ENCODE measurements around the gene CSMD2. TPM values are rescaled to one million over a fixed set of nuclear protein-coding genes. Genes with fewer than 3 reads are reported as not detected.

Gene CSMD2
- total and polyA plus RNA-seq, 2 of the 4 experiments (the other 2 are of a cell fraction) = under 0.01 to 0.36 TPM

DNA sequence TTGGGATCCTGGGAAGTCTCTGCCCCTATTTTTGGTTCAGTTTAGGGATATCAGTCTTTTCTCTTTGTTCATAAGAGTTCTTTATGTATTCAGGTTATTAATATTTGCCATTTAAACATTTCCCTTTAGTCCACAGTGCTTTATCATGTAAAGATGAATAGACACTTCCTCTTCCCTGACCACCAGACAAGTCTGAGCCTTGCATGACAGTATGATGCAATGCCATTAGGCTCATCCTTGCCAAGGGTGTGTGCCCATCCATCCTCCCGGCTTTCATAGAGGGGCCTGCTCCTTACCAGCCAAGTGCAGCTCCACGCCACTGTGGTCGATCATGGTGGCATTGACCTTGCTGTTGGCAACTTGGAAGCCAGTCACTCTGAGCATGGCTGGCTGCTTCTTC lies 640.4 kb downstream of the CSMD2 start:
- Histone ChIP-seq H2BK5ac (ENCODE audit: low read depth, low read length, poor library complexity, severe bottlenecking) (no peak overlapping the region), H2BK15ac (ENCODE audit: low read depth, low read length) (no peak overlapping the region), H3K9me1 (ENCODE audit: insufficient read depth, low read length) (no peaks in the 10 kb centered on the region), H2BK20ac (ENCODE audit: low read depth, low read length) (no peak overlapping the region), H2AFZ (replicated peaks; ENCODE audit: low read length, poor library complexity) (no peak overlapping the region), H3K36me3 (ENCODE audit: control insufficient read depth, insufficient read depth, low read length) (no peaks in the 10 kb centered on the region), H3K4me2 (ENCODE audit: low read depth, low read length) (no peak overlapping the region), H3K27me3 (ENCODE audit: control insufficient read depth, insufficient read depth, low read length) (peaks cover 5% of the 10 kb centered on the region; the same call in 1 of the 2 replicates), H3K4me1 (ENCODE audit: control insufficient read depth, insufficient read depth, low read length) (no peaks in the 10 kb centered on the region), H3K9ac (ENCODE audit: low read depth, low read length) (no peak overlapping the region), H4K20me1 (ENCODE audit: insufficient read depth, low read length) (no peaks in the 10 kb centered on the region), H2AK9ac (replicated peaks; ENCODE audit: low read depth, low read length, poor library complexity) (no peak overlapping the region), H3K18ac (ENCODE audit: low read depth, low read length) (no peak overlapping the region), H3K4ac (ENCODE audit: low read depth, low read length) (no peak overlapping the region), H3K4me3 (ENCODE audit: insufficient read depth, low read depth, low read length) (no peak overlapping the region), H3K9me3 (ENCODE audit: control insufficient read depth, insufficient read depth, low read length) (no peaks in the 10 kb centered on the region), H3K27ac (ENCODE audit: insufficient read depth, low read length) (no peak overlapping the region), H4K91ac (ENCODE audit: insufficient read depth, low read depth, low read length) (no peak overlapping the region), H3K23ac (ENCODE audit: low read depth, low read length) (no peak overlapping the region), H2BK120ac (ENCODE audit: low read depth, low read length) (no peak overlapping the region), H3K79me1 (ENCODE audit: low read depth in 1 of 2, low read length in 2 of 2) (no peaks in the 10 kb centered on the region), H3K56ac (ENCODE audit: extremely low read depth, insufficient read depth, low read length) (no peak overlapping the region), H4K5ac (ENCODE audit: low read depth, low read length) (no peak overlapping the region), H4K8ac (ENCODE audit: low read depth in 2 of 2, low read length in 2 of 2) (no peak overlapping the region), H3K14ac (replicated peaks; ENCODE audit: low read depth, low read length) (no peak overlapping the region), H2AK5ac (ENCODE audit: low read depth, low read length) (no peak overlapping the region)
- ChIA-PET CTCF (no interaction called here), POLR2A (ENCODE audit: unreplicated experiment) (no interaction called here)
- DNase-seq (no peak), ATAC-seq (ENCODE audit: low read depth) (no peak)
- BruUV-seq (replicated peaks) = no TSS peak
- intact Hi-C loops (cut with micrococcal nuclease) (no loop called here), dilution Hi-C loops (cut with HindIII; ENCODE audit: low sequenced_read_pairs, unreplicated experiment) (no loop called here), in situ Hi-C loops (cut with MboI; ENCODE audit: low sequenced_read_pairs) (no loop called here)
- TF ChIP-seq CEBPB (IDR thresholded peaks at IDR 0.05; ENCODE audit: low read depth, low read length) (peak; percentile 43; the same call in 1 of the 2 replicates), RAD21 (IDR thresholded peaks at IDR 0.05; ENCODE audit: low read length) (no peak)
- 42% methylated on average over 3 of the region's 3 CpGs; no CpG with 5 or more reads in 1 of the 2 experiments for WGBS, 2 experiments (ENCODE audit: extremely low coverage in 2 of 2, insufficient read length in 1 of 2)
